Skeletal muscle cell (primary cell): ENCODE results near the gene FYB1.

ENCODE experiments used
- DNase-seq: peaks from one replicate; pipeline ENCODE4 v3.0.0-alpha.2; 2010; ENCODE audit warnings: low read depth
- H3K4me3 ChIP-seq: 2 replicates; pipeline ENCODE4 v1.5.1; 2011; ENCODE audit warnings: low read depth, mild to moderate bottlenecking, control low read depth, low read length, moderate library complexity

The FYB1 gene

DNA sequence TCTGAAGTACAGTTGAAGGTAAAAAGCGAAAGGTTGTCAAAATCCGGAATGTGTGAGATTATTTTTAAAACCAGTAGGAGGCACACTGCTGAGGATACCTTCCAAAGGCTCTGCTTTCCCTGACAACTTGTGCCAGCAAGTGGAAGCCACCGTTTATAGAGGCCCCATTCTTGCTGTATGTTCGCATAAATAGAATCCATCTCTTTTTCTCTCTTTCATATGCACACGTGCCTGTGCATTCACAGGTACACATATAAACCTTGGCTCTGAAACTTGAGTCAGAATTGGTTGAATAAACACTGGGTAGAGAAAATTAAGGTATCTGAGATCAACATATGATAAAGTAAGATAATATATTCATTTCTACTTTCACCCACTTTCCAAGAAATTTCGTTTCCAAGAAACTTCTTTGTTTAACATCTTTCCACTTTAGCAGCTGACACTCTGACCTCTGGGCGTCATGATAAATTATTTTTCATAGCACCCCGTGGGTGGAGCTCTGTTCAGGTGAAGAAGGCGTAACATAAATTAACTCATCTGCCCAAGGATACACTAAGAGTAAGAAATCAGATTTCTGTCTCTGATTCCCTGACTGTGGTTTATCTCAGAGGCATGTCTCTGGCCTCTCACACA, 81.4 kb downstream of the FYB1 start:
- no peak overlapping the region for H3K4me3 ChIP-seq
- DNase-seq: no peak

DNA sequence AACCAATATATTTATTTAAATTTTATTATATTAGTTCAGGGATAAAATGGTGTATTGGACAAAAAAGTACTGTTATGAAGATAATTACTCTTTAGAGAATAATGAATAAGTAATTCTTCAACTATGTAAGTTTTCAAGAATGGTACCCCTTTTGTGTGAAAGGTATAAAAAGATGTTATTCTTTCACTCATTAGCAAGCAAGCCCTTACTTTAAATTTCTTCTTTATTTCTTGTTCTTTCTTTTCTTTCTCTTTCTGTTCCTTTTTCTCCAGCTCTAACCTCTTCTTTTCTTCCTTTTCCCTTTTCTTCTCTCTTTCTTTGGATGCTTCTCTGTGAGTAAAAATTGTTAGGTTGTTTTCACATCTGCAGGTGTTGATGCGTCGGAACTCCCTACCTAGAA, 82.0 kb downstream of the FYB1 start:
- no peak overlapping the region for H3K4me3 ChIP-seq
- no peak for DNase-seq

DNA sequence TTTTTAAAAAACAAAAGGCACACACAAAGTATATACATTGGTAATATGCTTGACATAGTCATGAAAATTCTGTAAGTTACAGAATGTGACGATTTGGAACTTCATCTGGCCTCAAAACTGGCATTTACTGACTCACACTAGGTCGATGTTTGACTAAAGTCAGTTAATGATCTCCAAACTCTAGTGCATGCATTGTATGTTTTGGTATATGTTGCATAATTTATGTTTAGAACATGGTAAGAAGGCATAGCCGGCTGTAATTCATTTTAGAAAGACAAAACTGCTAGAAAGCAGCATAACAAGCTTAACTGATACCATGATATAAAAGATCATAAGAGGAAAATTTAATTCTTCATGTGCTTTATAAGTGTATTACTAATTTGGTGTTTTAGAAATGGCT, 86.6 kb downstream of the FYB1 start:
- H3K4me3 ChIP-seq: no peak overlapping the region
- no peak for DNase-seq

DNA sequence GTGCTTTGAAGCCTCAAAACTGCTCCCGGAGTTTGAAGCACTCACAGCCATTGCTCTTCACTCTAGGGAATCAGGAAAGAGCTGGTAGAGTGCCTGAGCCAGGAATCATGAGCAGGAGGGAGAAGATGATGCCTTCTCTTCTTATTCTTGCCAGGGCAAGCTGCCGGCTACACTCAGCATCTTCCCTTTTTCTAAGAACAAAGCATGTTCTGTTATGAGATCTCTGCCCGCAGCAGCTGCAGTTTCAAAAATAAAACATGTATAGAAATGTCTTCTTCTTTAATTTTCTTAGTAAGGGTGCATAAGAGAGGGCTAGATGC, 87.3 kb downstream of the FYB1 start:
- no peak overlapping the region for H3K4me3 ChIP-seq
- no peak for DNase-seq

DNA sequence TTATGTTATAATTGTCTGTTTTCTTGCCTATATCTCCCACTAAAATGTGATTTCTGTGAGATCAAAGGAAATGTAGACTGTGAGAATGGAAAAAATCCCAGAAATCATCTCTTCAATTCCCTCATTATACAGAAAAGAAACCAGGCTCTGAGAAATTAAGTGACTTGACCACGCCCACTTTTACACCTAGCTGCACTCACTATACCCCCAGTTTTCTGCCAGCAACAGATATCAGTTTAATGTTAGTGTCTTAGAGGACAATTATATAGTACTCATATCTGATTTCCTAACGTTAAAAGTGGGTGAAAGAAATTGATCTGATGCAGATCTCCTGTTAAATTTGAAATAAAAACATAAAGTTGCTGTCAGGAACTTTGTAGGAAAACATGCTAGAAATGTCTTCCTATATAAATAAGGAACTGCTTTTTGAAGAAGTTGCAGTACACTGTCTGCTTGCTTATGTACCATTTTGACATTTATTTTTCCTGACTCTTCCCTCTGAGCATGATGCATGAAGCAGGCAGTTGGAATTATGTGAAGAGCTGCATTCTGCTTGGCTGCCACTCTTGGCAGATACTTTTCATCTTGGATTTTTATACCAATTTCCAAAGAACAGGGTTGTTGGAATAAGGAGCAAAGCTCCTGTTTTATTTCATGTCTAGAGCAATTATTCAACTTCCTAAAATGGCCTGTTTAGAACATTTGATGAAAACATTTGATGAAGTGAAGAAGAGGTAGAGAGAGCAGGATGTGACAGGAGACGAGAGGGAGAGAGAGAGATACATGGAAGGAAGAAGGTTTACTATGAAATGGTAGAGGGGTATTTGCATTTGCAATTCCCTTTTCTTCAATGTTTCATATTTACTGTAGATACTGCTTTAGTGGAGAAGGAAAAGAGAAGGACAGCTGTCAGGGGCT, 87.9 kb downstream of the FYB1 start:
- no peak overlapping the region for H3K4me3 ChIP-seq
- no peak for DNase-seq

DNA sequence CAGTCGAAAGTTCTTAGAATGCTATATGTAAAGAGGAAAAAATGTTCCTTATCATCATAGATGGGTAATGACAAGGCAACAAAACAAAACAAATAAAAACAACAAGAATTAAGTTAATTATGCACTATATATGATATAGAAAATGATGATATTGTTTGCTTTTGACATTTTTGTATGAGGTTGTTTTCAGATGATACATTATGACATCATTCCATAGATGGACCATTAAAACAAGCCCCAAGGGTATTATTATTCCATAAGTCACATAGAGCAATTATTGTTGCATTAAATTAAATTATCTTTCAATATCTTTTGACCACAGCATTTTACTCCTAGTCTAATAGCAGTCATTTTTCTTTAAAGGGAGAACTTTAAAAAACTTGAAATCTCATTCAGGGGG, 88.6 kb downstream of the FYB1 start:
- no peak overlapping the region for H3K4me3 ChIP-seq
- no peak for DNase-seq

DNA sequence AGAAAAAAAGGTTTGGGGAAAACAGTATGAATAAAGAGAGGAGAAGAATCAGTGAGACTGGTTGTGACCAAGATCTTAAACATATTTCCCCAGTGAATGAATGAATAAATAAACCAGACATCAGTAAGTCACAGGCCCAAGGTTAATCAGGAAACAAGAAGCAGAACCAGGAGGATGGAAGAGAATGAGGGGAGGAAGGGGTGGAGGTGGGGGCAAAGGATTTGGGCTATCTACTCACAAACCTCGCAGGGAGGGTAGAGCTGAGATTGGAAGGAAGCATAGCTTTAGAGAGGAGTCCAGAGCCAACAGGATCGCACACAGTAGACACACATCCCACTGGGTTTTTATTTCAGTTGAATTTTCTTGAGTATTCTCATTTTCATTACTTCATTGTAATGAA, 97.4 kb downstream of the FYB1 start:
- no peak overlapping the region for H3K4me3 ChIP-seq
- no peak for DNase-seq

DNA sequence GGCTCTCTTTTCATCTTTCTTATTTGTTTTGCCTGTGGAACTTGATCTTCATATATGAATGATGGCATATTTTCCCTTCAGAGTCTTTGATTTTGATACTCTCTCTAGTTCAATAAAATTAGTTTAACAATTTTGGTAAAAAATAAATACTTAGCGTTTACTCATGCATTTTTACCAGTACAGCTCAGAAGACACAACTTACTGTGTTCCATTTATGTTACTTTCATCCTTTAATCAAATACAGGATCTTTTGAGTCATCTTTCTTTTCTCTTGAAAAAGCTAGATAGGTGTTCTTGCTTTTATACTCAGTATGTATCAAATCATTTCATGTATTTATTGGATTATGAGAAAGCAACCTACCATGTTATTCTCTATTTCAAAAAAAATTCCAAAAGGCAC, 98.0 kb downstream of the FYB1 start:
- no peak overlapping the region for H3K4me3 ChIP-seq
- DNase-seq: no peak

DNA sequence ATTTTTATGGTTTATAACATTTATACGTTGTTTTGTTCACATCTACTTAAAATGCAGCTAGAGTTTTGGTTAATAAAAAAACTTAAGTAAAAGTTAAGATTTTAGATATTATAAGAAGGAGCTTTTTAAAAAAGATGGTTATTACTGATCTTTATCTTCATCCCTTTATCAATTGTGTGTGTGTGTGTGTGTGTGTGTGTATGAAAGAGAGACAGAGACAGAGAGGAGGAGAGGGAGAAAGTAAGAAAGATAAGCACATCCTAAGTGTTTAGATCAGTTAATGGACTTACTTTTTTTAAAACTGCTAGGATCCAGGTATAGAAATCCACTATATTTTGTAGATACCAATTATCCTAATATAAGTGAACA, 99.3 kb downstream of the FYB1 start:
- no peak for DNase-seq
- H3K4me3 ChIP-seq: no peak overlapping the region

DNA sequence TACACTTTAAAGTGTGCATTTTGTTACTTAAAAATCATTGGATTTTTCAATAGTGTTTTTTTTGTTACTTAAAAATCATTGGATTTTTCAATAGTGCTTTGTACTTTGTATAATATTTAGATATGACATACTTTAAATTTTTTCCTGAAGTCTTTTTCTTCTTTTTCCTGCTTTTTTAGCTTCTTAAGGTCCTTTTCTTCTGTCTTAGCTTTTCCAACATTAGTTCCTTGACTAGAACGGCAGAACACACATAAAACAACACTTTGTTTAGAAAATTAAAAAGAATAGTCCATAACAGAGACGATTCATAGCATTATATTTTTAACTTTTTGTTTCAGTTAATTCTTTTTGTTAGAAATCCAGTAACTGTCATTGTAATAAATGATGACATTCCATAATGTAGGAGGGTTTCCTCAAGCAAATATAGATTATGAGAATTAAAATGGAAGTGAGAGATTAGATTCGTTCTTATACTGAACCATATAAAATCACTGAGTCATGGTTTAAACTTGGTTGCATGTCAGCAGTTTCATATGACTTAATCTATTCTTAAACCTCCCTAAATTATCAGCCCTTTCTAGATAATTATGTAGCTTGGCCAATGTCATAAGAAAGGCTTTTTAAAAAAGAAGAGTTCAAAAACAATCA, 99.8 kb downstream of the FYB1 start:
- H3K4me3 ChIP-seq: no peak overlapping the region
- DNase-seq: no peak

DNA sequence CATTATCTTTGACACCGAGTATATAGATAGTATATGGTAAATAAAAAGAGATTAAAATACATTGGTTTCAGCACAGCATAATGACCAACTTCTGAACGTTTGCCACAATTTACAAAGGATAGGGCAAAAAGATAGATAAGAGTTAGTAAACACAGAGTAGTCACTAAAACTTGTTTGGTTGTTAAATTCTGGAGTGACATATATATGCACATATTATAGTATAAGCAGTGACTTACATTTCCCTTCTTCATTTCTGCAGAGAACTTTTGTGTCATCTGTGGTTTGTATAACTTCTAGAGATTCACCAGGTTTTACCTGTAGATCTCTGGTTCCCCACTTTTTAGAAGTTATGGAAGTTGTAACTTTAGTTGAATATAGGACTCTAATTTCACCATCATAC, 100.7 kb downstream of the FYB1 start:
- no peak for DNase-seq
- H3K4me3 ChIP-seq: no peak overlapping the region

DNA sequence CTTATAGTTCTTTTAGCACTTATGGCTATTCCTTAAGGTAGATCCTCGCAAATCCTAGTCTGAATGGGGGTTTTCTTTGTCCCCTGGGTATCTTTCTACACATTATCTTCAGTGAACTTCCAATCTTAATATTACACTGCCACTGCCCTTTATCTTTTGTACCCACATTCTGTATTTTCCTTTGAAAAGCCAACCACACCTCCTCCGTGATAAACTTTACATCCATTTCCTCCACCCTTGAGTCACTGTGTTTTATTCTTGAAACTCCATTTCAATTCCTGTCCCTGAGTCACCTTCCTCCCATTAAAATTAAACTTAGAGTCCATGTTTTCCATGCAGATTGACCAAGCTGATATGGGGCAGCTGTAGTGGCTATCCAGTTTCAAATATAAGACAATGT, 102.0 kb downstream of the FYB1 start:
- DNase-seq: no peak

DNA sequence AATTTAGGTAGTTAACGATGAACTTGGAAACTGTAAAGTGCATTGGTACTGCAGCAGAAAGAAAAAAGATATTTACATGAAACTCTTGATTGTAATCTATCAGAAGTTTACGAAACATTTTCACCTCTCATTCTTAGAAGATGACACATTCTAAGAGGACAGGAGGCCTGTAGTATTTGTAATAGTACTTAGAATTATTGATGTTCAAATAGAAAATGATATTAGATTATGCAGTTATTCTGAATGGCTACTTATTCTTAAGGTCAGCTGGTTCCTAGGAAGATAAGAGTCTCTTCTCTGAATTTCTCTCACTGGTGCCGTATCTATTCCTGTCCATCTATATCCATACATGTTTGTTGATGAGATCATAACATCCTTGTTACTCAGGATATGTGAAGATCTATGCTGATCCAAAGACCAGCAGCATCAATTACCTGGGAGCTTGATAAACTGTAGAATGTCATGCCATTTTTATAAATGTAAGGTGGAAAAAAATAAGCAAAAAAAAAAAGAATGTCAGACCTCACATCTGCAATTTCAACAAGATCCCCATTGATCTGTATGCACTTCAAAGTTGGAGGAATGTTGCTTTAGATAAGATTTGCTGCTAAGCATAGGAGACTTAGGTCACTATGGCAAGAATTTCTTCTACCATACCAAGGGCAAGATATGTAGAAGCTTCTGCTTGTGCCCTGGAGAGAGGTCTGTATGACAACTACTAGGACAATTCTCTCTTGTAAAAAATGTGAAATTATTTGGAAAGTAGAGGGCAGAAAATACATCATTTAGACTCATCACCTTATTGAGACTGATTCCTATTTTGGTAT, 102.8 kb downstream of the FYB1 start:
- H3K4me3 ChIP-seq: no peak overlapping the region
- no peak for DNase-seq

More for the DNA sequence above, 102.0 kb downstream of the FYB1 start:
- no peak overlapping the region for H3K4me3 ChIP-seq

DNA sequence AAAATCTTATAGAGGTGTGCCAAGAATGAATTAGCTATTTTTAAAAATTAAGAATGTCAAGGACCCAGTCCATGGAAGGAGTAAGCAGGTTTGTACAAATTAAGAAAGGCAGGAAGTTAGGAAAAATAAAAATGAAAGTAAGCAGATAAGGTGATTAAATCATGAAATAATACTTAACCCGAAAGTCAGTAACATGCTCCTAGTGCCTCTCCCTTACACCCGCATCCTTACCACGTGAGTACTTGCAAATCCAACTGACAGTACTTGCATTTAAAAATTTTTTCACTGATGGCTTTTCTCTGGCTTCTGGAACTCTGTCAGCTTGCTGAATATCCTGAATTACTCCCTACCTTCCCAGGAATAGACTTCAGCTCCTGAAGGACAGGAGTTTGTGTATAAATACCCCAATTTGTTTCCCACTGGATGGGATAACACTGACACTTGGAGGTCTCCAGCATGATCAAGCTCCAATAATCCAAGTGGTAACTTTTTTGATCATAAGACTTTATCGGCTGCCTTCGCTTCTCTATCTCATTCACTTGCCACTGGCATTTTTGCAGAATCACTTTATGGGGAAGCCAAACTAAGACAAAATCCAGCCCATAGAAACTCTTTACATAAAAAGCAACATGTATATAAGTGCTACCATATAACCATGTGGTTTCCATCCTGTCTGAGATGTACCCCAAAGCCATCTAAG, 103.6 kb downstream of the FYB1 start:
- no peak for DNase-seq
- H3K4me3 ChIP-seq: no peak overlapping the region

DNA sequence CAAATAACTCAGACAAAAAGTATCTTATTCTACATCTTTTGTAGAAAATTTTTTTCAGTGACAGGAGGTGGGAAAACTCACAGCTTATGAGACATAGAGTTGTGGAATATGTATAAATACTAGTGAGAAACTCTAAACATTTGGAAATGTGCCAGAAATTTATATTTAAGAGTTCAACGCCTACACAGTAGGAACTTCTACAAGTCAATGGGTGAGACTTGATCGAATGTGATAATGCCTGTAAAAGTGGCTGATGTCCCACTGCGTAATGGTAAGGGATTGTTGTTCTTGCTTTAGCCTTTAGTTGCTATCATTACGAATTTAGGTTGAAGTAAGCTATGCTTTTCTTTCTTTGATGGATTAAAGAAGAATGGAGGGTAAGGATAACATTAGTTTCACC, 105.2 kb downstream of the FYB1 start:
- H3K4me3 ChIP-seq: no peak overlapping the region
- no peak for DNase-seq

DNA sequence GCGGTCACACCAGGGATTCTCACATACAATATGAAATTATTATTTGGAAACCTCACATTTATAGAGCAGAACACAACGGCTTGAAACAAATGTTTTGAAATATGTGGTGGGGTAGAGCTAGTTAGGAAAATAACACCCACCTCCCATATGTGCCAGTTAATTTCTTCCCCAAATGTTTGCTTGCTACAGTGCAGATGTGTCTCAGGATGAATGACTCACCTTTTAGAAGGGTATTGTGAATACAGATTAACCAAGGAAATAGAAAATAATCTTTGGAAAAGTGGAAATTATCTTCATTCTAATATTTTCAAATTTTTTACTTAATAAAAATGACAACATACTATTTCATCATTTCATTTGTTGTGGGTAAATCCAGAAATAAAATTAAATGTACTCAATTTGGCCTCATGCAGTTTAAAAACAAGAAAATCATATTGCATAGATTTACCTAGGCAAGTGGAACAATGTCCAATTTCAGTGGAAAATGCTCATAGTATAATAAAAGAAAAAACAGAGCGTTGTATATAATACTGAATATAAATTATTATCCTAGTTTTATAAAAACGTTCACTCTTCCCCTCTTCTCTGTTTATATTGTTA, 105.9 kb downstream of the FYB1 start:
- no peak overlapping the region for H3K4me3 ChIP-seq
- DNase-seq: no peak

DNA sequence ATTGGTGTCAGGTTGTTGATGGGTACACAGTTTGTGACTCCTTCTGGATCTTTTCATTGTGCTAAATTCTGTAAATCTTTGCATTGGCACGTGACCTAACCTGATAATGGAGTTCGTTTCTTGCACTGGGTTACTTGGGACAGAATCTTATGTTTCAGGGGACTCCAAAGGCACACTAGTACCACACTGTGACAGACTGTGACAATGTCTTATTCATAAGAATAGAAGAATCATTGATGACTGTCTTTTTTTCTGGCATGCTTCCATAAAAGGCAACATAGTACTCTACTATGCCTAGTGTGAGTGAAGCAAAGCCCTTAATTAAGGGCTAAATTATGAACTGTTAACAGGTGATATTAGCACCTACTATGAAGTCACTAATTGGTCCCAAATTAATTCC, 109.8 kb downstream of the FYB1 start:
- no peak for DNase-seq
- no peak overlapping the region for H3K4me3 ChIP-seq

DNA sequence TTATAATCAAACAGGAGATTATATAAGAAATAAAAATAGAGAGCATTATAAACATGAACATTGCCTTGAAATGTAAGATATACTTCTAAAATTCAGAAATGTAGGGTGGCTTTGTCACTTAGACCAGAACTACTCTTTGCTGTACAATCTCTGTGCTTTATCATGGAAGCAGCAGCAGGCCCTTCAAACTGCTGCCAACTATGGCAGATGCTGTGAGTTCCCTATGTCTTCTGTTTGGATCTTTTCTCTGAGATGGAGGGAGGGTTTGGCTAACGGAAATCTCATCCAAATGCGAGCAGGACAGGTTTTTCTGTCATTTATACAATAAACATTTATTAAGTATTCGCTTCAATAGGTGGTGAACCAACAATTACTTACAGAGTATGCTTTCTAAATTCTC, 110.4 kb downstream of the FYB1 start:
- no peak overlapping the region for H3K4me3 ChIP-seq
- no peak for DNase-seq

DNA sequence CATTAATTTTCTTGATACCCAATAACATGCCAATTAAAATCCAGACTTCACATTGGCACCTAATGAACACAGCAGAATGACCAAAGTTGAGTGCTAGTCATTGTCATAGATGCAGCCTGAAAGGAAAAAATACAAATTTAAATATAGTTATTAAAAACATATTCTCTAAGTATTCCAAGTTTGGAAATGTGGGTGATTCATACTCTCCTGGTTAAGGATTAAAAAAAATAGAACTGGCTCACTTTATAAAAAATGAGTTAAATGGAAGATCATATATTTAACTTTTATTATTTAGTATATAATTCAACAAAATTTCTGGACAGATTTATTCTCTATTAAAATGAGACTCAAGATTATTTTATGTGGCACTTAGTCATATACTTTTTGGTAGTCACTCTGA, 112.0 kb downstream of the FYB1 start:
- H3K4me3 ChIP-seq: no peak overlapping the region
- DNase-seq: no peak
